Ovary (tissue), 9 donors: ENCODE results near the gene CACNB2. TPM values are rescaled to one million over a fixed set of nuclear protein-coding genes. Genes with fewer than 3 reads are reported as not detected.

ENCODE experiments used
- DNase-seq, 5 donors: peaks; one replicate each; pipeline ENCODE4 v3.0.0-alpha.2; 2019 to 2020
- H3K27ac ChIP-seq, 2 donors: fragments of 200-600 bp; one replicate each; pipeline versions ENCODE4 v1.5.1 to v1.8.0; 2019 to 2022
- H3K27me3 ChIP-seq: fragments of 200-600 bp; one replicate; pipeline ENCODE4 v1.8.0; 2022
- H3K36me3 ChIP-seq: fragments of 200-600 bp; sonication (generic); one replicate; pipeline ENCODE4 v1.5.1; 2019
- H3K4me1 ChIP-seq: one replicate; pipeline ENCODE4 v1.8.1; 2013; ENCODE audit warnings: mild to moderate bottlenecking, moderate library complexity; ENCODE audit not compliant: insufficient read depth
- H3K4me3 ChIP-seq: fragments of 200-600 bp; sonication (generic); one replicate; pipeline ENCODE4 v1.5.1; 2017
- H3K9me3 ChIP-seq, 2 donors: fragments of 200-600 bp in 1 of 2; sonication (generic) in 1 of 2; one replicate each; pipeline versions ENCODE4 v1.5.1 to v1.8.1; 2013 to 2019; ENCODE audit warnings: mild to moderate bottlenecking in 1 of 2, moderate library complexity in 1 of 2
- CTCF ChIP-seq, 3 donors: fragments of 450-650 bp in 2 of 3; fragments of 200-600 bp in 1 of 3; IDR thresholded peaks; one replicate each; pipeline versions ENCODE4 v1.5.1 to v1.8.0; 2016 to 2022; ENCODE audit warnings: antibody characterized with exemption in 3 of 3, mild to moderate bottlenecking in 1 of 3
- EP300 ChIP-seq: sonication (generic); formaldehyde crosslinking; IDR thresholded peaks from one replicate; pipeline ENCODE4 v1.6.1; 2017; ENCODE audit warnings: antibody characterized with exemption
- POLR2A ChIP-seq: fragments of 450-650 bp; IDR thresholded peaks from one replicate; pipeline ENCODE4 v1.6.1; 2017; ENCODE audit warnings: antibody characterized with exemption, mild to moderate bottlenecking, moderate library complexity
- WGBS, 3 donors: extraction: QIAGEN DNeasy Blood & Tissue Kit in 1 of 3; methylation state at CpG; one replicate each; pipeline versions ENCODE4 v1.1.5 to v1.1.7; 2013 to 2017; 5-methylcytosine and 5-hydroxymethylcytosine counted together
- intact Hi-C, 4 donors: fragments of 100-400 bp; cut with DNase I; formaldehyde crosslinking; loops; one replicate each; pipeline versions ENCODE4 v1.11.0 to v1.15.1; 2022 to 2023
- polyA plus RNA-seq, 2 donors: library from polyadenylated mRNA; stranded (reverse); fragments of 200-250 nt in 1 of 2; fragments of 350-450 nt in 1 of 2; fragmentation: Illumina TruSeq in 1 of 2; extraction: RNeasy Lipid Tissue Mini Kit (QIAGEN cat#74804) in 1 of 2; gene quantifications; one replicate each; pipeline ENCODE4 v1.2.3, GENCODE V29; 2013 to 2014
- total RNA-seq, 7 donors: library from RNA; depleted of rRNA in 2 of 7; stranded (reverse); fragments of >200 nt in 2 of 7; fragmentation: NEBNext Ultra II Directional in 3 of 7; extraction: Animal tissue kit (Norgen Biotek cat#: 25700) in 3 of 7; gene quantifications; one replicate each; pipeline versions ENCODE4 v1.1.0 to v1.2.4, GENCODE V29; 2016 to 2023
- donor health status: DM: no; HTN: no; CAD: no; lungs with moderate emphysema.
- donor health status: DM: no; HTN: no; CAD: no.
- donor health status: Bipolar disorder and iron deficiency.
- donor health status: DM: yes; HTN: yes; CAD: no.
- donor health status: DM: no; HTN: no; CAD: no.
- donor health status: DM: yes; HTN: yes; CAD: no.

CACNB2 gene
- total and polyA plus RNA-seq, 9 donors: 8.9 to 60.9 (median 23.8) TPM

- Histone ChIP-seq H3K36me3 (no peaks in the 10 kb centered on the region), H3K27ac (peak overlapping the region in 1 of 2 donors; percentile 57), H3K4me1 (no peaks in the 10 kb centered on the region), H3K9me3 (no peaks in the 10 kb centered on the region), H3K27me3 (no peaks in the 10 kb centered on the region), H3K4me3 (peak overlapping the region; percentile 27)
- WGBS, 3 donors: 2 to 6% (median 4%) methylated on average over 13 of the region's 13 CpGs
- intact Hi-C loops: no loop called here
- DNase-seq: no peak
- TF ChIP-seq POLR2A (no peak), CTCF (IDR thresholded peaks at IDR 0.05) (no peak), EP300 (no peak)
These were observed 200.3 kb downstream of the CACNB2 start for GRCh38 chr10:18340496-18341051.

GRCh38 chr10:18341055-18341454 is 200.8 kb downstream of the CACNB2 start:
- Histone ChIP-seq H3K4me1 (no peaks in the 10 kb centered on the region), H3K27me3 (no peaks in the 10 kb centered on the region), H3K36me3 (no peaks in the 10 kb centered on the region), H3K27ac (peak overlapping the region in 1 of 2 donors; percentile 57), H3K4me3 (peak overlapping the region; percentile 27), H3K9me3 (no peaks in the 10 kb centered on the region)
- no peak for DNase-seq
- TF ChIP-seq POLR2A (no peak), CTCF (IDR thresholded peaks at IDR 0.05) (no peak), EP300 (no peak)
- WGBS, 3 donors: 9 to 11% (median 10%) methylated on average over 1 of the region's 1 CpG
- intact Hi-C loops: no loop called here

- 84 to 93% (median 87%) methylated on average over 3 of the region's 3 CpGs for WGBS, 3 donors
- TF ChIP-seq POLR2A: no peak
- no peak for TF ChIP-seq CTCF (IDR thresholded peaks at IDR 0.05)
- TF ChIP-seq EP300: no peak
- Histone ChIP-seq H3K9me3 (no peaks in the 10 kb centered on the region), H3K27ac (no peak overlapping the region), H3K4me3 (no peak overlapping the region), H3K4me1 (no peaks in the 10 kb centered on the region), H3K36me3 (no peaks in the 10 kb centered on the region), H3K27me3 (no peaks in the 10 kb centered on the region)
- DNase-seq: no peak
- intact Hi-C loops: no loop called here
These were observed 203.3 kb downstream of the CACNB2 start for GRCh38 chr10:18343573-18343972.

- intact Hi-C loops: no loop called here
- 72 to 85% (median 76%) methylated on average over 3 of the region's 3 CpGs for WGBS, 3 donors
- no peaks in the 10 kb centered on the region for H3K36me3 ChIP-seq
- peaks cover 2% of the 10 kb centered on the region for H3K4me1 ChIP-seq
- H3K4me3 ChIP-seq: no peak overlapping the region
- TF ChIP-seq POLR2A (no peak), CTCF (IDR thresholded peaks at IDR 0.05) (no peak), EP300 (no peak)
- DNase-seq: no peak
- H3K27ac ChIP-seq: no peak overlapping the region
- H3K27me3 ChIP-seq: no peaks in the 10 kb centered on the region
- no peaks in the 10 kb centered on the region for H3K9me3 ChIP-seq
These were observed 205.1 kb downstream of the CACNB2 start for GRCh38 chr10:18345308-18345707.
